Effector CD8-positive, alpha-beta T cell (primary cell): Measurements from ENCODE around the gene SYNPO2.
"Not testable (repeated sequence)": the region's sequence is repeated elsewhere in the genome, so short reads cannot be mapped to it uniquely, and the experiment has no call there.

ENCODE experiments used
- DNase-seq: peaks from one replicate; lab custom pipeline; 2025; lab: John Stamatoyannopoulos, UW

Gene SYNPO2

GRCh38 chr4:119032921-119033685 is 144.4 kb downstream of the SYNPO2 start:
- DNase-seq = no peak

- DNase-seq = no peak
These were observed 145.8 kb downstream of the SYNPO2 start for GRCh38 chr4:119034276-119035008.

- no peak for DNase-seq
These were observed 147.5 kb downstream of the SYNPO2 start for GRCh38 chr4:119035951-119036737.

- no peak for DNase-seq
These were observed 149.1 kb downstream of the SYNPO2 start for GRCh38 chr4:119037709-119038108.

- no peak for DNase-seq
These were observed 149.6 kb downstream of the SYNPO2 start for GRCh38 chr4:119038116-119038841.

- no peak for DNase-seq
These were observed 150.5 kb downstream of the SYNPO2 start for GRCh38 chr4:119039160-119039559.

- no peak for DNase-seq
These were observed 151.1 kb downstream of the SYNPO2 start for GRCh38 chr4:119039779-119040178.

GRCh38 chr4:119040261-119040660 is 151.6 kb downstream of the SYNPO2 start:
- DNase-seq = no peak

- no peak for DNase-seq
These were observed 152.1 kb downstream of the SYNPO2 start for GRCh38 chr4:119040694-119041185.

- DNase-seq = no peak
These were observed 152.7 kb downstream of the SYNPO2 start for GRCh38 chr4:119041396-119041795.

- DNase-seq = peak; percentile 7
These were observed 153.4 kb downstream of the SYNPO2 start for GRCh38 chr4:119041951-119042560.

- no peak for DNase-seq
These were observed 157.6 kb downstream of the SYNPO2 start for GRCh38 chr4:119046263-119046662.

- not testable (repeated sequence) for DNase-seq
These were observed 158.4 kb downstream of the SYNPO2 start for GRCh38 chr4:119047059-119047458.

GRCh38 chr4:119048446-119048845 is 159.8 kb downstream of the SYNPO2 start:
- DNase-seq = no peak

- DNase-seq = no peak
These were observed 160.7 kb downstream of the SYNPO2 start for GRCh38 chr4:119049342-119049741.

GRCh38 chr4:119050527-119051090 is 162.0 kb downstream of the SYNPO2 start:
- DNase-seq = no peak

- DNase-seq = no peak
These were observed 164.6 kb downstream of the SYNPO2 start for GRCh38 chr4:119053245-119053644.

- DNase-seq = no peak
These were observed 165.3 kb downstream of the SYNPO2 start for GRCh38 chr4:119053997-119054396.

GRCh38 chr4:119057417-119057816 is 168.8 kb downstream of the SYNPO2 start:
- no peak for DNase-seq

- DNase-seq = no peak
These were observed 170.6 kb downstream of the SYNPO2 start for GRCh38 chr4:119059221-119059620.

GRCh38 chr4:119067125-119067524 is 178.5 kb downstream of the SYNPO2 start:
- DNase-seq = not testable (repeated sequence)
